ENCODE data around the gene STIP1.
A peak's percentile ranks its signal among the peaks of the same experiment; 100 is the strongest.

Gene STIP1

DNA sequence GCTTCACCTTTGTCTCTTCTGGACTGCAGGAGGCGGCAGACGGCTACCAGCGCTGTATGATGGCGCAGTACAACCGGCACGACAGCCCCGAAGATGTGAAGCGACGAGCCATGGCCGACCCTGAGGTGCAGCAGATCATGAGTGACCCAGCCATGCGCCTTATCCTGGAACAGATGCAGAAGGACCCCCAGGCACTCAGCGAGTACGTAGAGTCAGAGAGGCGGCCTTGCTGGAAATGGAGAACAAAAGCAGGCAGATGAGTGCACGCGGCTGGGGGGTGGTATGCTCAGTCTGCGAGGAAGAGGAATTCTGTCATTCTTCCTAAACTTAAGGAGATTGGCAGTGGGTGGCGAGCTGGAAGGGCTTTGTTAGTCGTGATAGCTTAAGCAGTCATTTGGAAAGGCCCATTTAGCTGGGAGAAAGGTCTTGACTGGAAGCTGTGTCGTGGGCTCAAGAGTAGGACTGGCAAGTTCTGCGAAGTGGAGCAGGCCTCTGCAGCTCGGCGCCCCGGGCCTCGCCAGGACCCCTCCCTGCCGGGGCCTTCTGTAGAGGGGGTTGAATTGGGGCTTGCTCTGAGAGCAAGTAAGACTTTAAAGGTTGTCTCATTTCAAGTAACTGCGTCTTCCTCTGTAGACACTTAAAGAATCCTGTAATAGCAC lies 17.6 kb downstream of the STIP1 start:
- no peak for DNase-seq

GRCh38 chr11:64204080-64204440 lies 18.1 kb downstream of the STIP1 start:
- no peak for DNase-seq

DNA sequence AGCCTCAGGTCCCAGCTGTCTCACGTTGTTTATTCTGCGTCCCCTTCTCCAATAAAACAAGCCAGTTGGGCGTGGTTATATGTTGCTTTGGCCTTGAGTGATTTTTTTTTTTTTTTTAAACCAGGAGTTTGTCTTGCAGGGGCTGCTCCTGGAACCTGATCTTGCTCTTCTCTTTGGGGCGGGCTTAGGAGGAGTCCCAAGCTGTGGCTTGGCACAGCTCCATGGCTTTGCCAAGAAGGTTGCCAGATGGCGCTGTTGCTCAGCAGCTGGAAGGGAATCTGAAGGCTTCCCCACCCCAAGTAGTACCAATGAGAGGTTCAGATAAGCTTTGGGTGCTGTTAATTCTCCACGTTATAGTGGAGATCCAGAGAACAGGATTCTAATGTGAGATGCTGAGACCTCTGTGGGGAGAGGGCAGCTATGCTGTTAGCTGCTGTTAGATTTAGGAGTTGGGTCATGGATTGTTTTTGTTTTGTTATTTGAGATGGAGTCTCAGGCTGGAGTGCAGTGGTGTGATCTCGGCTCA lies 18.6 kb downstream of the STIP1 start:
- DNase-seq = peak; percentile 62 to 72

- DNase-seq = no peak
These were observed 20.7 kb downstream of the STIP1 start, which contains the start of gene FERMT3 for GRCh38 chr11:64206457-64207255. Gene FERMT3, plus strand, starts transcription at chr11:64206721. Its CDS starts 644 bp downstream, at chr11:64207365.

GRCh38 chr11:64207256-64208085 lies 21.5 kb downstream of the STIP1 start:
- peak; percentile 32 to 38 for DNase-seq

- DNase-seq = no peak
These were observed 22.3 kb downstream of the STIP1 start for GRCh38 chr11:64208086-64208795.

DNA sequence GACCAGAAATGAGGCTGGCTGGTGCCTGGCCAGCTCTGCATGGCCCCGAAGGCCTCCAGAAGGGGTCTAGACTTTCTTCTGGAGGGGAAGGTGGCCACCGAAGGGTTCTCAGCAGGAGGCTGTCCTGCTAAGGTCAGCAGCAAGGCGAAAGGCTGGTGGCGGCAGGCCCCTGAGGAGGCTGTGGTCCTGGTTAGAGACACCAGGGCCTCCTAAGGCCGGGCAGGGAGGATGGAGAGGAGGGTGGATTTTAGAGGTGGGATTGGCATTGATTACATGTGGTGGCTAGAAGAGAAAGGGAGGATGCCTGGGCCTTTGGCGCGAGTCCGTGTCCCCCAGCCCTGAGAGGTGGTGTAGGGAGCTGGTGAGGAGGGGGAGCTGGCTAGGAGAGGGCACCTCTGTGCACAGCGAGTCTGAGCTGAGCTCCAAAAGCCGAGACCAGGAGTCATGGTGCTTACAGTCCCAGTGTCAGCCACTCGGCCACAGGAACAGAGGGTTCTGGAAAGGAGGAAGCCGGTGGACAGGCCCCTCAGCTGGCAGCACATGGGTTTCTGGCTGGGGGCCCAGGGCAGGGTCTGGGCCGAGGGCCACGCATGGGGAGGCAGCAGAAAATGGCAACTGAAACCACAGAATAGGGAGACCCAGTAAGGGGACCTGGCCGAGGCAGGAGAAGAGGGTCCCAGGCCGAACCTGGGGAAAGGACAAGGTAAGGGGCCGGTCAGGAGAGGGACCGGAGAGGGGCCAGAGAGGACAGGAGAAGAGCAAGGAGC lies 23.0 kb downstream of the STIP1 start:
- DNase-seq = no peak

DNA sequence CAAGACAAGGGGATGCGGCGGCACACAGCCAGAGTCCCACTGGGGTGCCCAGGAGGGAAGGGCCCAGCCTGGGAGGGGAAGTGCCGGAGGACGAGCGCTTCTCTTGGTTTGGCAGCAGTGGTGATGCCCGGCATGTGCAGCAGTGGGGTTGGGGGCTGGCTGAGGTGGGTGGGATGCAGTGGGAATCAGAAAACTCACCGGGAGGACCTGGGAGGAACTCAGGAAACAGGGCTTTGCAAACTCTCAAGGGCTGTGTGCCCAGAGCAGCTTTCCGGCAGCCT lies 23.5 kb downstream of the STIP1 start:
- no peak for DNase-seq

DNA sequence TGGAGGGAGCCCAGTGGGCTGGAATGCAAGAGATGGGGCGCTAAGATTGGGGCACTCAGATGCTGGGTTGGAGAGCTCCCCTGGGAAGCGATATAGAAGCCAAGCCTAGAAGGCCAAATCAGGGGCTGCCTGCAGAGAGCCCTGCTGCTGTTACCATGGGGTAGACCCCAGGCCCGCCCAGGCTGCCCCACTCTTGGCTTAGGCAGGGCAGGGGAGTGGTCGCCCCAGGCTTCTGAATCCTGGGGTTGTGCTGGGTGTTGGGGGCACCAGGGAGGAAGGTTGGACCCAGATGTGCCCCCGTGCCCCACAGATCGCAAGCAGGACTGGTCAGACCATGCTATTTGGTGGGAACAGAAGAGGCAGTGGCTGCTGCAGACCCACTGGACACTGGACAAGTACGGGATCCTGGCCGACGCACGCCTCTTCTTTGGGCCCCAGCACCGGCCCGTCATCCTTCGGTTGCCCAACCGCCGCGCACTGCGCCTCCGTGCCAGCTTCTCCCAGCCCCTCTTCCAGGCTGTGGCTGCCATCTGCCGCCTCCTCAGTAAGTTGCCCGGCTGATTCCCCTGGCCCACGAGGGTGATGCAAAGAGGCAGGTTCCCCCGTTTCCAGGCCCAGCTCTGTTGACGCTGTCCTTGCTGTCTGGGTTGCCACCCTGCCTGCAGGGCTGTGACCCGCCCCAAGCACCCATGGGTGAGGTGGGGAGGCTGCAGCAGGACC lies 24.5 kb downstream of the STIP1 start:
- DNase-seq = no peak

GRCh38 chr11:64211181-64211872 lies 25.4 kb downstream of the STIP1 start:
- no peak for DNase-seq

DNA sequence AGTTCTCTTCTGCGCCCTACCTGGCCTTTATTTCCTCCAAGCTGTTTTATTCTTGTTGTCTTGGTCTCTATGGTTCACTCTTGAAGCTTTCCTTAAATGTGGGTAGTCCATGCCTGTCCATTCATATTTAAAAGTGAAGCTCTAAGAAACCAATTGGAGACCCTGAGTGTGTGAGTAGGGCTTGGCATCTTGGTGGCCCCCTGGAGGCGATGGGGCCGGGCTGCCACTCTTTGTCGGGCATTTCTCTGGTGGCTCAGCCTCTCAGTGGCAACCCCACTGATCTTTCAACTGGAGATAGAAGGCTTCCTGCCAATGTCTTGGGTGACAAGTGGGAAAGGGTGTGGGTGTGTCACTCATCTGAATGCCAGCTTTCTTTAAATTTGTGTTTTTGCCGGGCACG lies 30.9 kb downstream of the STIP1 start:
- no peak for DNase-seq

DNA sequence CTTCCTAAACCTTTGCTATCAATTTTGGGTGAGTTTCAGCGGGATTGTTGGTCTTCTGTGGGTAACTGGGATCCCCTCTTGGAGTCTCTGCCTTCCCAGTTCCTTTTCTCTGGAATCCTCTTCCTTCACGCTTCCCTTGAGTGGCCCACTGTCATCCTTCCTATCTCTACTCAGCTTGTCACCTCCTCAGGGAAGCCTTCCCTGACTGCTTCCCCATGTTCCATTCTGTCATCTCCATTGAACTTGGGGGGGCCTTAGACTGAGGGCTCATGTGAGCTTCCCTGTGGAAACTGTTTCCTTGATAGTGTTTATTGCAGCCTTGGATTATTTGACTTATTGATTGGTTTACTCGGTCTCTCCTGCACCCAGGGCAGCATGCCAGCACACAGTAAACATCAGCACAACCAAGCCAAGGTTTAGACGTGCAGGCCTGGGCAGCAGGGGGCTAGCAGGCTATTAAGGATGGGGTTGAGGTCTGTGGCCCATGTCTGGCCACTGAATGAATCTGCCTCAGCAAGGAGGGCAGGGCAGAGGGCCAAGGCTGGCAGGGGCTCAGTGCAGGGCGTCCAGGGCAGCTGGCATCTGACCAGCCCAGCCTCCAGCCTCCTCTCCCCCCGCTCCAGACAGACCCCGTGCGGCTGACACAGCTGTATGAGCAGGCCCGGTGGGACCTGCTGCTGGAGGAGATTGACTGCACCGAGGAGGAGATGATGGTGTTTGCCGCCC lies 32.8 kb downstream of the STIP1 start:
- no peak for DNase-seq

GRCh38 chr11:64219354-64219684 lies 33.3 kb downstream of the STIP1 start:
- DNase-seq = no peak

GRCh38 chr11:64219755-64220154 lies 33.8 kb downstream of the STIP1 start:
- no peak for DNase-seq

DNA sequence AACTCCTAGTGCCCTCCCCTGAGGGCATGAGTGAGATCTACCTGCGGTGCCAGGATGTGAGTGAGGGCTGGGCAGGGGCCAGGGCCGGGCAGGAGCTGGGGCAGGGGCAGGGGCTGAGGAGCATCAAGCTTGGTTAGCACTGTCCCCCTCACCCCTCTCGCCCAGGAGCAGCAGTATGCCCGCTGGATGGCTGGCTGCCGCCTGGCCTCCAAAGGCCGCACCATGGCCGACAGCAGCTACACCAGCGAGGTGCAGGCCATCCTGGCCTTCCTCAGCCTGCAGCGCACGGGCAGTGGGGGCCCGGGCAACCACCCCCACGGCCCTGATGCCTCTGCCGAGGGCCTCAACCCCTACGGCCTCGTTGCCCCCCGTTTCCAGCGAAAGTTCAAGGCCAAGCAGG lies 34.3 kb downstream of the STIP1 start:
- DNase-seq = no peak

- DNase-seq = no peak
These were observed 34.8 kb downstream of the STIP1 start for GRCh38 chr11:64220798-64221197.

DNA sequence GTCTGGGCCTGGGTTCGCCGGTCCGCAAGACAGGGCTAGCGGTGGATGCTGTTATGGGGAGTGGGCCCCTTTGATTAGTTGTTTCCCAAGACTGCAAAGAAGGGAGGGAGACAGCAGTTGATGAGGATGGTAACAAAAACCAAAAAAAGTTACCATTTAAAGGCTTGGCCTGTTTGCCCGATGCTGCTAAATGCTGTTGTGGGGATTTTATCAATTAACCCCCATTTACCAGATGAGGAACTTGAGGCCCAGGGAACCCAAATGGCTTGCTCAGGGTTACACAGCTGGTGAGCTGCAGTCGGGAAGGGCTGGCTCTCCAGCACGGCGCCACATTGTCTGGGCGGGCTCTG lies 36.7 kb downstream of the STIP1 start:
- DNase-seq = no peak

DNA sequence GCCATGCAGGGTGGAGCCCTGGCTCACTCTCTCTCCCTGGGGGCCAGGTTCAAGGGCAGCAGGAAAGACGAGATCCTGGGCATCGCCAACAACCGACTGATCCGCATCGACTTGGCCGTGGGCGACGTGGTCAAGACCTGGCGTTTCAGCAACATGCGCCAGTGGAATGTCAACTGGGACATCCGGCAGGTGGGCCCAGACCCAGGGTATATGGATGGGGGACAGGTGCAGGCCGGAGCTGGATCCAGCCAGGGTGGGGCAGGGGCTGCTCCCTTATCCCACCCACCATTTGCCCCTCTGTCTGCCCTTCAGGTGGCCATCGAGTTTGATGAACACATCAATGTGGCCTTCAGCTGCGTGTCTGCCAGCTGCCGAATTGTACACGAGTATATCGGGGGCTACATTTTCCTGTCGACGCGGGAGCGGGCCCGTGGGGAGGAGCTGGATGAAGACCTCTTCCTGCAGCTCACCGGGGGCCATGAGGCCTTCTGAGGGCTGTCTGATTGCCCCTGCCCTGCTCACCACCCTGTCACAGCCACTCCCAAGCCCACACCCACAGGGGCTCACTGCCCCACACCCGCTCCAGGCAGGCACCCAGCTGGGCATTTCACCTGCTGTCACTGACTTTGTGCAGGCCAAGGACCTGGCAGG lies 37.2 kb downstream of the STIP1 start:
- no peak for DNase-seq

GRCh38 chr11:64224151-64224890 lies 38.4 kb downstream of the STIP1 start:
- DNase-seq = no peak

Measured in SHP77 (cell line).